ENCODE data around the gene NDNF.

NDNF gene

DNA sequence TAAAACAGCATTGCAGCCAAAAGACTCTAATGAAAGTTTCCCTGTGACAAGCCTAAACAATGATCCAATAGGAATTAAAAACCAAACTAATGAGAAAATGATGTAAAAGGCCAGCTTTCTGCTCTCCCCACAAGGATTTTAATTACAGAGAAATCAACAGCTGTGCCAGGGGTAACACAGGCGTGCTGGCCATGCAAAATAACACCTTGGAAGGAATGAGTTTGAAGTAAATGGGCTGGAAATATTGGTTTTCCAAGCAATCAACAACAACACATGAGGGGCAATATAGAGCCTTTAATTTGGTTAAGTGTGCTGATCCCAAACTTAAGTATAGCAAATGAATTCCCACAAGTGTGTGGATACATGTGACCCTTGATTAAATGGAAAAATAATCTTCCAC, 56.9 kb downstream of the NDNF start:
- DNase-seq (ENCODE audit: low read depth, low spot score), result no peak

GRCh38 chr4:121014544-121014943, 57.8 kb downstream of the NDNF start:
- DNase-seq (ENCODE audit: low read depth, low spot score), result no peak

DNA sequence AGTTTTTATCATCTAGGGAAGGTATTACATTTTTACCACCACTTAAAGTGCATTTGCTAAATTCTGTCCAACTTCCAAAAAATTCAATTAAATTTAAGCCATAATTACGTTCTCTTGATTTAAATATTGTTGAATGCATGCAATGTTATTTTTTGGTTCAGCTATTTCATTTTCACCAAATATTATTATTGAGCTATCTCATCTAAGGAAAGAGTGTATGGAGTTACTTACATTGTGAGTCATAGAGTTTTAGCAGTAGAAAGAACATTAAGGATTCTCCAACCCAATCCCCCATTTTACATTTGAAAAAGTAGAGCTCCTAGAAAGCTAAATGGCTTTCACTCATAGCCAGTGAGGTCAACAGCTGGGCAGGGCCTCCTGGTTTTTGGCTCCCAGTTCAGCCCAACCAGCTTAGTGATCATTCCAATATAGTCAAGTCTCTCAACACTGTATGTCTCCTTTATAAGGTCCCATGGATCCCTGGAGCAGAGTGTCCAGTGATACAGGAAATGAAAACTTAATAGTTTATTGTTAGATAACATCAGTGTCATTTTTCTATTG, 60.5 kb downstream of the NDNF start:
- no peak for DNase-seq (ENCODE audit: low read depth, low spot score)

- peak; percentile 57 for DNase-seq (ENCODE audit: low read depth, low spot score)
These were observed 61.2 kb downstream of the NDNF start for GRCh38 chr4:121011138-121011537.

GRCh38 chr4:121009578-121010478, 62.5 kb downstream of the NDNF start:
- DNase-seq (ENCODE audit: low read depth, low spot score), result no peak

GRCh38 chr4:121007660-121008059, 64.7 kb downstream of the NDNF start:
- no peak for DNase-seq (ENCODE audit: low read depth, low spot score)

DNA sequence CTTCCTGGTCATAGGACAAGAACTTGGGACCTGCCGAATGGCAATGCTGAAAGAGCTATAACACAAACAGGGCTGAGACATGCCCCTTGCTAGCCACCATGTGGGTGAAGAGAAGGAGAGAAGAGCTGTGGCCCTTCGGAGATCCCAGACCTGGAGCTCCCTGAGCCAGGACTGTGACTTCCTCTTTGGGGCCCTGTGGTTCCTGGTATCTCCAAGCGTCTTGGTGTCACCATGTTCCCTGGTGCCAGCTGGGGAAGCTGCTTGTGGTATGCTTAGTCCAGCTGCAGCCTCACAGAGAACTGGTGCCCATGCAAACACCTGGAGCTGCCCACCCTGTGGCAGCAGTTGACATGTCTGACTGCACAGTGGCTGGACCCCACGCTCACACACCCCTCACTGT, 68.5 kb downstream of the NDNF start:
- no peak for DNase-seq (ENCODE audit: low read depth, low spot score)

DNA sequence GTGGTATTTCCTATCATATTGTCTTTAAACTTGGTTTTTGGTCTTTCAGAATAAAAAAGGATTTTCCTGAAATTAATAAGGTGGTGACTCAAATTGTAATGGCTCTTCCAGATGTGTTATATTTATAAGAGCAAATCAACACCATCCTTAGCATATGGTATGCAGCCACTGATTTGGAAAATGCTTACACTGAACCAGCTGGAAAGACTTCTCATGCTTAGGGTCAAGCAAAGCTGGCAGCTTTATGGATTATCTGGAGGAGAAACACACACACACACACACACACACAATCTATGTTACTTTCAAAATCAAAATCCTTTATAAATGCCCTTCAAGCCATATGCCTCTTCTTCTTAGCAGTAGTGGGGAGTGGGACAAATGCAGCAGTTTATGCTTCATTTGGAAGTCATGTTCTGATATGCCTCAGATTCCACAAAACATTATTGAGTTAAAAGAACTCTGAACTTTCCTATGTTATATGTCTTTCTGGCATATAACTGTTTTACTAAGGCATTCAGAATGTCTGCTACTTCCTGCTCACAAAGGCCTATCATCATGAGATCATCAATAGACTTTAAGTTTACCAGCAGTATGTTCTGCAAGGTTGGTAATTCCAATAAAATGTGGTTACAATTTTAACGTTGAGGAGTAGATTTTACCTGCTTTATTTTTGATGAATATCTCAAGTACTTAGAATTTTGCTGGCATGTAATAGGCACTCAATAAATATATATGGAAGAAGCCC, 76.9 kb downstream of the NDNF start:
- DNase-seq (ENCODE audit: low read depth, low spot score), result no peak

GRCh38 chr4:120994521-120994920, 77.8 kb downstream of the NDNF start:
- DNase-seq (ENCODE audit: low read depth, low spot score), result no peak

DNA sequence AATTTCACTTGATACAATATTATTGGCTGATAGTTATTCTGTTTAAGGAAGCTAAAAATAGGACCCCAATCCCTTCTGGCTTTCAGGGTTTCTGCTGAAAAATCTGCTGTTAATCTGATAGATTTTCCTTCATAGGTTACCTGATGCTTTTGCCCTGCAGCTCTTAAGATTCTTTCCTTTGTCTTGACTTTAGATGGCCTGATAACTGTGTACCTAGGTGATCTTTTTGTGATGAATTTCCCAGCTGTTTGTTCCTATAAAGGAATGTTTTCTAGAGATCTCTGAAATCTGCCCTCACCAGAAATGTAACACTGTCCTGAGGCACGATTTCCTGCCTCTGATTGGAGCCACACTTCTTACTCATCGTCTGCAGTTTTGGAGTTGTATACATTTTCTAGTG, 80.5 kb downstream of the NDNF start:
- DNase-seq (ENCODE audit: low read depth, low spot score), result no peak

DNA sequence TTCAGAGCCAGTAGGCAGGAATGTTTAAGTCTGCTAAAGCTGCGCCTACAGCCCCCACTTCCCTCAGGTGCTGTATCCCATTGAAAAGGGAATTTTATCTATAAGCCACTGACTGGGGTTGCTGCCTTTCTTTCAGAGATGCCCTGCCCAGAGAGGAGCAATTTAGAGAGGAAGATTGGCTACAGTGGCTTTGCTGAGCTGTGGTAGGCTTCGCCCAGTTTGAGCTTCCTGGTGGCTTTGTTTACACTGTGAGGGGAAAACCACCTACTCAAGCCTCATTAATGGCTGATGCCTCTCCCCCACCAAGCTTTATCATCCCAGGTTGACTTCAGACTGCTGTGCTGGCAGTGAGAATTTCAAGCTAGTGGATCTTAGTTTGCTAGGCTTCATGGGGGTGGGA, 82.1 kb downstream of the NDNF start:
- no peak for DNase-seq (ENCODE audit: low read depth, low spot score)

Measured in iPS DF 19.7 (cell line).